K562 (cell line): ENCODE measurements around the gene WIPF1. TPM values are rescaled to one million over a fixed set of nuclear protein-coding genes. Genes with fewer than 3 reads are reported as not detected.

Experiments
- BRCA1 ChIP-seq, 2 experiments: fragments of 450-650 bp in 1 of 2; sonication (generic) in 1 of 2; formaldehyde crosslinking in 1 of 2; IDR thresholded peaks; 2 replicates each; pipeline versions ENCODE4 v1.5.0 to v1.6.1; 2017 to 2020; ENCODE audit warnings: mild to moderate bottlenecking in 1 of 2, missing genetic modification reagents in 1 of 2
- CBFA2T2 ChIP-seq: fragments of 450-650 bp; conservative IDR thresholded peaks from 2 replicates; pipeline ENCODE4 v1.6.1; 2017; ENCODE audit warnings: mild to moderate bottlenecking
- CBX3 ChIP-seq, 2 experiments: IDR thresholded peaks; 1 replicate in 1 of 2; 2 replicates in 1 of 2; pipeline ENCODE4 v1.6.1; 2012; ENCODE audit warnings: inconsistent platforms in 2 of 2, low read length in 2 of 2, borderline replicate concordance in 1 of 2, control low read depth in 1 of 2
- CHD4 ChIP-seq: fragments of 200-600 bp; sonication (generic); IDR thresholded peaks from 3 replicates; pipeline ENCODE4 v1.6.1; 2012; ENCODE audit warnings: low read depth, mild to moderate bottlenecking, mixed read lengths, low read length, inconsistent platforms; ENCODE audit not compliant: insufficient read depth, insufficient replicate concordance, poor library complexity, severe bottlenecking
- ELF2 ChIP-seq: fragments of 250-450 bp; sonication (Bioruptor Pico); IDR thresholded peaks from 2 replicates; pipeline ENCODE4 v1.5.0; 2021; ENCODE audit warnings: mild to moderate bottlenecking
- ETV5 ChIP-seq: sonication (generic); formaldehyde crosslinking; IDR thresholded peaks from 2 replicates; pipeline ENCODE4 v1.4.0; 2020; ENCODE audit warnings: low read depth, mild to moderate bottlenecking, missing genetic modification reagents
- FOXA3 ChIP-seq, 2 experiments: fragments of 450-650 bp in 1 of 2; sonication (generic) in 1 of 2; formaldehyde crosslinking; IDR thresholded peaks in 1 of 2; conservative IDR thresholded peaks in 1 of 2; 2 replicates each; pipeline versions ENCODE4 v1.4.0 to v1.8.0; 2020 to 2022; ENCODE audit warnings: mild to moderate bottlenecking in 2 of 2, missing genetic modification reagents in 1 of 2
- MTA1 ChIP-seq: fragments of 450-650 bp; IDR thresholded peaks from 2 replicates; pipeline ENCODE4 v1.6.1; 2017; ENCODE audit warnings: borderline replicate concordance
- PKNOX1 ChIP-seq: fragments of 450-650 bp; IDR thresholded peaks from 2 replicates; pipeline ENCODE4 v1.6.1; 2016
- POLR3G ChIP-seq: IDR thresholded peaks from 2 replicates; pipeline ENCODE4 v1.6.1; 2011; ENCODE audit not compliant: insufficient read length, insufficient replicate concordance; ENCODE audit errors: extremely low read depth
- PTRF ChIP-seq: fragments of 450-650 bp; IDR thresholded peaks from 2 replicates; pipeline ENCODE4 v1.6.1; 2016; ENCODE audit warnings: mild to moderate bottlenecking, missing genetic modification characterization, missing compliant biosample characterization
- PYGO2 ChIP-seq: fragments of 450-650 bp; IDR thresholded peaks from 2 replicates; pipeline ENCODE4 v1.6.1; 2016; ENCODE audit warnings: mild to moderate bottlenecking, missing genetic modification characterization, moderate library complexity, missing compliant biosample characterization
- RBBP5 ChIP-seq: fragments of 200-600 bp; sonication (generic); IDR thresholded peaks from 2 replicates; pipeline ENCODE4 v1.6.1; 2012; ENCODE audit warnings: borderline replicate concordance, mild to moderate bottlenecking, low read length, control low read depth, inconsistent platforms; ENCODE audit not compliant: insufficient read depth, poor library complexity, severe bottlenecking
- RBM15 ChIP-seq: fragments of 200-400 bp; formaldehyde crosslinking; IDR thresholded peaks from 2 replicates; pipeline ENCODE4 v1.6.1; 2018; ENCODE audit warnings: mild to moderate bottlenecking, low read length, moderate library complexity; ENCODE audit not compliant: insufficient read depth
- RBM25 ChIP-seq: fragments of 200-400 bp; formaldehyde crosslinking; IDR thresholded peaks from 2 replicates; pipeline ENCODE4 v1.6.1; 2018; ENCODE audit warnings: low read length, low read depth, moderate library complexity; ENCODE audit not compliant: severe bottlenecking
- SLC30A9 ChIP-seq: fragments of 250-450 bp; sonication (Bioruptor Pico); IDR thresholded peaks from 2 replicates; pipeline ENCODE4 v1.8.0; 2022; ENCODE audit warnings: mild to moderate bottlenecking, moderate library complexity
- SNAPC5 ChIP-seq: fragments of 250-450 bp; sonication (Bioruptor Pico); IDR thresholded peaks from 2 replicates; pipeline ENCODE4 v1.8.0; 2021; ENCODE audit warnings: moderate library complexity, mild to moderate bottlenecking, inconsistent platforms
- TFAM ChIP-seq: fragments of 250-450 bp; sonication (Bioruptor Pico); conservative IDR thresholded peaks from 2 replicates; pipeline ENCODE4 v1.5.0; 2021; ENCODE audit warnings: mild to moderate bottlenecking, moderate library complexity
- ZNF316 ChIP-seq: fragments of 450-650 bp; IDR thresholded peaks from 2 replicates; pipeline ENCODE4 v1.6.1; 2016
- ZNF561 ChIP-seq: fragments of 450-650 bp; formaldehyde crosslinking; conservative IDR thresholded peaks from 2 replicates; pipeline ENCODE4 v1.4.0; 2020; ENCODE audit warnings: mild to moderate bottlenecking, moderate library complexity
- polyA plus RNA-seq, 8 experiments: library from polyadenylated mRNA; depleted of rRNA in 4 of 8; stranded (reverse) in 5 of 8; unstranded in 3 of 8; fragments of >200 nt; fragmentation: Nextera tagmentation in 2 of 8; fragmentation: Illumina TruSeq in 1 of 8; extraction: Ambion mirVana in 2 of 8; extraction: Trizol in 1 of 8; gene quantifications; 2 replicates each; pipeline versions ENCODE4 v1.2.1 to v1.2.3, GENCODE V29; 2011 to 2014; ENCODE audit warnings: inconsistent platforms in 1 of 8, missing spikeins in 1 of 8
- total RNA-seq, 7 experiments: library from RNA; depleted of rRNA in 6 of 7; stranded (reverse); fragments of >200 nt in 6 of 7; fragmentation: Illumina TruSeq in 2 of 7; extraction: Trizol in 2 of 7; gene quantifications; 2 replicates each; pipeline versions ENCODE4 v1.2.1 to v1.2.3, GENCODE V29; 2011 to 2021; ENCODE audit warnings: low replicate concordance in 1 of 7
- TF ChIP-seq, protein P1 (sequence below): sonication (generic); formaldehyde crosslinking; IDR thresholded peaks from 2 replicates; pipeline ENCODE4 v1.8.0; 2023; ENCODE audit warnings: mild to moderate bottlenecking, missing genetic modification reagents
- TF ChIP-seq, protein P2 (sequence below): fragments of 450-650 bp; IDR thresholded peaks from 2 replicates; pipeline ENCODE4 v1.7.1; 2018; ENCODE audit warnings: mild to moderate bottlenecking, low read depth; ENCODE audit not compliant: partially characterized antibody

The WIPF1 gene
- total and polyA plus RNA-seq, 9 of the 15 experiments (the other 6 are each of a cell fraction or from before 2014, with no cell fraction given), result 0.54 to 4.9 (median 2.4) TPM

DNA sequence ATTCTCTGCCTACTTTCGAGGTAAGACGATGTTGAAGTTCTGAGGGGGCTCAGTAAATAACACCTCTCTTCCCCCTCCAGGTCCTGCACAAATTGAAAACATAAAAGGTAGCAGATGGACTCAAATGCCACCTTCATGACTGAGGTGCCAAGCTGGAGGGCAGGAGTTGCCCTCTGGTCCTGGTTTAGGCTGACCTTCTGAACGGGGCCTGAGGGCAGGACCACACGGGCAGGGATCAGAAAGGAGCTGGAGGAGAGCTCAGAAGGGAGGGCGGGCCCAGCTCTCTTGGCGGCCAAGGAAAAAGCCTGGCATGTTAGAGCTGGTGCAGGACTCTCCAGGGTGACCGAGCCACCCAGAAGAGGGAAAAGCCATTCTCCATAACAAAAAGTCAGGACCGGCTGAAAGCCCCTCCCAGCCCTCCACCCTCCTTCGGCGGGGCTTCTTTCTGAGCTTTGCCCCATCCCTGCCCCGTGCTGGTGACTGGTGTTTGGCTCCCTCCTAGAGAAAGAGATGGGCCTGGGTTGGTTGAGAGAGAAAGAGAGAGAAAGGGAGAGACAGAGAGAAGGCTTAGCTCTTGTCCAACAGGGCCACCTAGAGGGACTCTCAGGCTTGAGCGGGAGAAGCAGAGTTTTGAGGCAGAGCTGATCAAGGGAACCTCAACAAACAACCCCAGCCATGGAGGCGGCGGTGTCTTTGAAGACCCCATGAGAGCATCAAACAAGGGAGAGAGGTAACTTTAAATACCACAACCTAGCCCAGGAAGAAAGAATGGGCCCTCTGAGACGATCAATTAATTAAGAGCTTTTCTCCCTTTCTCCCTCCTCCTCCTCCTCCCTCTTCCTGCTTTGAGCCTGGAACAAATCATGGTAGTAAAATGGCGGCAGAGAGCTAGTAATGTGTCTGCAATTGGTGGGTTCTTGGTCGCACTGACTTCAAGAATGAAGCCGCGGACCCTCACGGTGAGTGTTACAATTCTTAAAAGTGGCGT is 50.8 kb downstream of the WIPF1 start (continued):
- TF ChIP-seq BRCA1 (IDR thresholded peaks at IDR 0.05) (no peak), BRCA1 (CRISPR knock-in tag; IDR thresholded peaks at IDR 0.05) (no peak), SNAPC5 (CRISPR knock-in tag) (no peak), ZNF561 (CRISPR knock-in tag) (no peak), CBX3 (IDR thresholded peaks at IDR 0.05; ENCODE audit: borderline replicate concordance in 1 of 2, low read length in 2 of 2) (no peak; a peak in 1 of 3 replicates), RBM25 (no peak), RBM15 (no peak), CBFA2T2 (no peak), ELF2 (no peak), POLR3G (no peak), TFAM (CRISPR knock-in tag) (no peak), ZNF316 (no peak), FOXA3 (CRISPR knock-in tag; conservative IDR thresholded peaks at IDR 0.05 in 1 of 2, IDR thresholded peaks at IDR 0.05 in 1 of 2) (no peak), PKNOX1 (no peak), PTRF (tag) (no peak), MTA1 (no peak), SLC30A9 (CRISPR knock-in tag) (no peak), RBBP5 (no peak), PYGO2 (tag) (no peak), CHD4 (no peak), ETV5 (CRISPR knock-in tag) (no peak)
- TF ChIP-seq, protein P1, sequence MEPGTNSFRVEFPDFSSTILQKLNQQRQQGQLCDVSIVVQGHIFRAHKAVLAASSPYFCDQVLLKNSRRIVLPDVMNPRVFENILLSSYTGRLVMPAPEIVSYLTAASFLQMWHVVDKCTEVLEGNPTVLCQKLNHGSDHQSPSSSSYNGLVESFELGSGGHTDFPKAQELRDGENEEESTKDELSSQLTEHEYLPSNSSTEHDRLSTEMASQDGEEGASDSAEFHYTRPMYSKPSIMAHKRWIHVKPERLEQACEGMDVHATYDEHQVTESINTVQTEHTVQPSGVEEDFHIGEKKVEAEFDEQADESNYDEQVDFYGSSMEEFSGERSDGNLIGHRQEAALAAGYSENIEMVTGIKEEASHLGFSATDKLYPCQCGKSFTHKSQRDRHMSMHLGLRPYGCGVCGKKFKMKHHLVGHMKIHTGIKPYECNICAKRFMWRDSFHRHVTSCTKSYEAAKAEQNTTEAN (CRISPR knock-in tag), result no peak
- TF ChIP-seq, protein P2, sequence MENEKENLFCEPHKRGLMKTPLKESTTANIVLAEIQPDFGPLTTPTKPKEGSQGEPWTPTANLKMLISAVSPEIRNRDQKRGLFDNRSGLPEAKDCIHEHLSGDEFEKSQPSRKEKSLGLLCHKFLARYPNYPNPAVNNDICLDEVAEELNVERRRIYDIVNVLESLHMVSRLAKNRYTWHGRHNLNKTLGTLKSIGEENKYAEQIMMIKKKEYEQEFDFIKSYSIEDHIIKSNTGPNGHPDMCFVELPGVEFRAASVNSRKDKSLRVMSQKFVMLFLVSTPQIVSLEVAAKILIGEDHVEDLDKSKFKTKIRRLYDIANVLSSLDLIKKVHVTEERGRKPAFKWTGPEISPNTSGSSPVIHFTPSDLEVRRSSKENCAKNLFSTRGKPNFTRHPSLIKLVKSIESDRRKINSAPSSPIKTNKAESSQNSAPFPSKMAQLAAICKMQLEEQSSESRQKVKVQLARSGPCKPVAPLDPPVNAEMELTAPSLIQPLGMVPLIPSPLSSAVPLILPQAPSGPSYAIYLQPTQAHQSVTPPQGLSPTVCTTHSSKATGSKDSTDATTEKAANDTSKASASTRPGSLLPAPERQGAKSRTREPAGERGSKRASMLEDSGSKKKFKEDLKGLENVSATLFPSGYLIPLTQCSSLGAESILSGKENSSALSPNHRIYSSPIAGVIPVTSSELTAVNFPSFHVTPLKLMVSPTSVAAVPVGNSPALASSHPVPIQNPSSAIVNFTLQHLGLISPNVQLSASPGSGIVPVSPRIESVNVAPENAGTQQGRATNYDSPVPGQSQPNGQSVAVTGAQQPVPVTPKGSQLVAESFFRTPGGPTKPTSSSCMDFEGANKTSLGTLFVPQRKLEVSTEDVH, result no peak
